ENCODE data around the gene UNC5B. TPM values are rescaled to one million over a fixed set of nuclear protein-coding genes. Genes with fewer than 3 reads are reported as not detected.

The UNC5B gene
- total RNA-seq, 2 experiments from 2014 or later, result 0.07 TPM

DNA sequence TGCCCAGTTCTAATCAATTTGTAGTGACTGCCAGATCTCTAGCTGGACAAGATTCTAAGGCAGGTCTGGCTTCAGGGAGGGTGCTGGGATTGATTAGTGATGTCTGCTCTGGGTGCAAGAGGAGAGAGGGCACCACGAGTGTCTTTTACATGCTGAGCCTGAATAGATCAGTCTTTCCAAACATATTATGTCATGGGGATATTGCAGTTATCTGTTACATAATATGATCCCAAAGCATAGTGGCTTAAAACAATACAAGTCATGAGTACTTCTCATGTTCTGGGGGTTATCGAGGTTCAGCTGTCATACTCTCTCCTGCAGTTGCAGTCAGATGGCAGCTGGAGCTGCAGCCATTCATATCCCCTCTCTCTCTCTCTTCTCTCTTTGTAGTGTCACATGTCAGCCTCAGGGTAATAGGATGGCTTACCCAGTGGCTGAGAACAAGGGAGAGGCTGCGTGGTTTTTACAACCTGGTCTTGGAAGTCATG lies 132.7 kb downstream of the UNC5B start:
- H3K27ac Mint-ChIP-seq, result no peak overlapping the region
- ChIA-PET POLR2A (interaction anchor here (0.6 kb wide), 1 partner anchor 864 kb away, joined by 3 read pairs; no protein-coding TSS in a partner anchor), CTCF (no interaction called here)
- no peaks in the 10 kb centered on the region for H3K27me3 Mint-ChIP-seq
- H3K36me3 Mint-ChIP-seq (ENCODE audit: low read depth), result peaks cover 3% of the 10 kb centered on the region
- no peak overlapping the region for H3K4me3 Mint-ChIP-seq
- intact Hi-C loops (cut with micrococcal nuclease), result no loop called here
- DNase-seq (no peak), ATAC-seq (no peak)
- H3K4me1 Mint-ChIP-seq (ENCODE audit: low read depth), result peaks cover 7% of the 10 kb centered on the region
- no peaks in the 10 kb centered on the region for H3K9me3 Mint-ChIP-seq
- TF ChIP-seq CTCF (IDR thresholded peaks at IDR 0.05), result no peak

DNA sequence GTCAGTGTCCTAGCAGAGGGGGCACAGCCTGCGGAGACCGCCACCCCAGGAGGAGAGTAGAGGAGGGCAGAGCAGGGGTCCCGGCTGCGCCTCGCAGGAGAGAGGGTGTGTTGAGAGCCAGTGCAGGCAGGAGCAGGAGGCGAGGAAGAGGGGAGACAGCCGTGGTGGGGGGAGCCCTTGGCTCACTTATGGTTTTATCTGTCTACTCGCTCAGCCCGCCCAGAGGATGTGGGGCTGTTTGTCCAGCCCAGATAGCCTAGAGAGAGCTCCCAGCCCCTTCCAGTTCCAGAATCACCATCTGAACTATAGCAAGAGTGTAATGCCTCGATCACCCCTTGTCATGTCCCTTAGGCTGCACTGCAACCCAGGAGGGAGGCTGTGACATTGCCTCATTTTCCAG lies 133.3 kb downstream of the UNC5B start:
- DNase-seq (no peak), ATAC-seq (no peak)
- no peaks in the 10 kb centered on the region for H3K36me3 Mint-ChIP-seq (ENCODE audit: low read depth)
- H3K27me3 Mint-ChIP-seq, result no peaks in the 10 kb centered on the region
- no peaks in the 10 kb centered on the region for H3K9me3 Mint-ChIP-seq
- TF ChIP-seq CTCF (IDR thresholded peaks at IDR 0.05), result no peak
- POLR2A ChIA-PET, result no interaction called here
- CTCF ChIA-PET, result no interaction called here
- intact Hi-C loops (cut with micrococcal nuclease), result no loop called here
- no peak overlapping the region for H3K27ac Mint-ChIP-seq
- H3K4me3 Mint-ChIP-seq, result no peak overlapping the region
- peaks cover 12% of the 10 kb centered on the region for H3K4me1 Mint-ChIP-seq (ENCODE audit: low read depth)

- Mint-ChIP-seq H3K27me3 (no peaks in the 10 kb centered on the region), H3K4me3 (no peak overlapping the region), H3K9me3 (no peaks in the 10 kb centered on the region), H3K4me1 (ENCODE audit: low read depth) (peaks cover 20% of the 10 kb centered on the region), H3K27ac (no peak overlapping the region), H3K36me3 (ENCODE audit: low read depth) (no peaks in the 10 kb centered on the region)
- ChIA-PET POLR2A (no interaction called here), CTCF (no interaction called here)
- intact Hi-C loops (cut with micrococcal nuclease), result no loop called here
- no peak for TF ChIP-seq CTCF (IDR thresholded peaks at IDR 0.05)
- DNase-seq (no peak), ATAC-seq (no peak)
Observed at GRCh38 chr10:71346731-71347130, 134.4 kb downstream of the UNC5B start.

DNA sequence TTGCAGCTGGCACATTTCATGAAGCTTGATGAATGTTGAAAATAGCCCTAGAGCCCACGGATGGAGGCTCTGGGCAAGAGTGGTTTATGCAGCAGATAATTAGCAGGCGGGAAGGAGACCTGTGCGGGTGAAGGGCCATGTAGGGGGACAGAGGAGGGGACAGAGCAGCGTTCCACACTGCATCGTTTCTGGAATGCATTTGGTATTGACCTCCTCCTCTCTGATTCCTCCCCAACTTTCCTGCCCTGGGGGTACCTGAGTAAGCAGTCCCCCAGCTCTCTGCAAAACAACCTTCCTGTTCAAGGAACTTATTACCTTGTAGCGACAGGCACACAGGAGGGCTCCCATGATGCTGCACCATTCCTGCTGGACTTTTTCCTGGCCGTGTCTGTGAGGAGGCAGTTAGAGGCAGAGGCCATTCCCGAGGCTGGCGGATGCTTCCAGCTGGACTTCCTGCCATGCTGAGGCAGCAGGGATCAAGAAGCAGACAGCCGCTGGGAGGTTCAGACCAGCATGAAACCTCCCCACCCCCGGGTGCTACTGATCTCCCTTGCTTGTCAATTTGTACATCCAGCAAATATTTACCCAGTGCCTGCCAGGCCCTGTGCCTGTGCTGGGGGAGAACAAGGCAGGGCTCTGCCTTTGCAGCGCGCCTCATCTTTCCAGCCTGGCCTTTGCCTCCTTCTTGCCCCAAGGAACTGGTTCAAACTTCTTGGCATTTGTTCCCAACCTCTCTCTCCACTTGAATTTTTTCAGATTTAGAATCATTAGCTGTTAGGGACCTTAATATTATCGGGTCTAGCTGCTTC lies 135.4 kb downstream of the UNC5B start:
- TF ChIP-seq CTCF (IDR thresholded peaks at IDR 0.05), result no peak
- Mint-ChIP-seq H3K4me3 (no peak overlapping the region), H3K27me3 (no peaks in the 10 kb centered on the region), H3K9me3 (no peaks in the 10 kb centered on the region), H3K4me1 (ENCODE audit: low read depth) (peaks cover 20% of the 10 kb centered on the region), H3K27ac (no peak overlapping the region), H3K36me3 (ENCODE audit: low read depth) (no peaks in the 10 kb centered on the region)
- CTCF ChIA-PET, result no interaction called here
- ATAC-seq, result no peak
- POLR2A ChIA-PET, result no interaction called here
- intact Hi-C loops (cut with micrococcal nuclease), result no loop called here
- no peak for DNase-seq

DNA sequence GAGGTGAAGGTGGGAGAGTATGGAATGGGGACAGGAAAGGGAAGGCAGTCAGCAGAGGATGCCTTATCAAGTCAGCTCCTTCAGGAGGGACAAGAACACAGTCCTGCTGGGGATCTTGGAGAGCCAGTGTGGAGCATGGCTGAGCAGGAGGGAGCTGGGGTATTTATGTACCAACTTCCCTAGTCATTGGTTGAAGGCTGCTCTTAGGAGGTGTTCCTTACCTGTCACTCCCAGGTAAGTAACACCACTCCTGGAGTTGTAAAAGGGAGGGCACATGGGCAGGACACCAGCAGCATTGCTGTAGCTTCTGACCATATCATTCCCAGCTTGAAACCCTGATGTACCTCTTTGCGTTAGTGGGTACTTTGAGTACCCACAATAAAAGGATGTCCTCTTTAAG lies 136.5 kb downstream of the UNC5B start:
- ChIA-PET POLR2A (no interaction called here), CTCF (no interaction called here)
- H3K36me3 Mint-ChIP-seq (ENCODE audit: low read depth), result no peaks in the 10 kb centered on the region
- DNase-seq, result no peak
- H3K4me3 Mint-ChIP-seq, result no peak overlapping the region
- intact Hi-C loops (cut with micrococcal nuclease), result no loop called here
- H3K27me3 Mint-ChIP-seq, result no peaks in the 10 kb centered on the region
- no peak overlapping the region for H3K27ac Mint-ChIP-seq
- H3K4me1 Mint-ChIP-seq (ENCODE audit: low read depth), result peaks cover 20% of the 10 kb centered on the region
- TF ChIP-seq CTCF (IDR thresholded peaks at IDR 0.05), result no peak
- no peaks in the 10 kb centered on the region for H3K9me3 Mint-ChIP-seq
- no peak for ATAC-seq
